Body of pancreas (tissue), 4 donors: Measurements from ENCODE around the gene QPRT.

ENCODE experiments used
- CTCF ChIP-seq, 7 experiments: fragments of 450-650 bp in 4 of 7; fragments of 200-600 bp in 3 of 7; sonication (generic) in 3 of 7; IDR thresholded peaks; one replicate each; pipeline ENCODE4 v1.5.1; 2016 to 2019; ENCODE audit warnings: antibody characterized with exemption in 7 of 7
- POLR2A ChIP-seq, 3 donors: fragments of 450-650 bp; IDR thresholded peaks; one replicate each; pipeline ENCODE4 v1.6.1; 2016; ENCODE audit warnings: antibody characterized with exemption in 3 of 3, mild to moderate bottlenecking in 2 of 3

- no peak for TF ChIP-seq CTCF (IDR thresholded peaks at IDR 0.05)
- TF ChIP-seq POLR2A (IDR thresholded peaks at IDR 0.05), result no peak
Observed at GRCh38 chr16:29727452-29727851, 48.5 kb downstream of the QPRT start.
